ENCODE data around the gene PEPD. TPM values are rescaled to one million over a fixed set of nuclear protein-coding genes. Genes with fewer than 3 reads are reported as not detected.

PEPD gene
- total RNA-seq, 1 donor: 87.9 TPM

GRCh38 chr19:33436360-33437345, 84.9 kb downstream of the PEPD start:
- H3K27ac ChIP-seq (ENCODE audit: low read depth, low read length): no peak overlapping the region
- peaks cover 3% of the 10 kb centered on the region for H3K4me1 ChIP-seq (ENCODE audit: insufficient read depth, low read length)
- no peak overlapping the region for H2AFZ ChIP-seq (ENCODE audit: low read length)
- H3K9me3 ChIP-seq (ENCODE audit: low read depth, low read length): no peaks in the 10 kb centered on the region
- DNase-seq (ENCODE audit: insufficient read length, low spot score, missing footprints): peak; percentile 80
- H3K4me3 ChIP-seq (ENCODE audit: insufficient read depth, low read length): no peak overlapping the region
- no peaks in the 10 kb centered on the region for H3K27me3 ChIP-seq (ENCODE audit: insufficient read depth, low read length)
- H3K4me2 ChIP-seq (ENCODE audit: insufficient read depth, low read length): no peak overlapping the region
- H4K20me1 ChIP-seq (ENCODE audit: insufficient read depth, low read length): no peaks in the 10 kb centered on the region
- no peak for TF ChIP-seq CTCF (IDR thresholded peaks at IDR 0.05; ENCODE audit: extremely low read depth, low read depth, low read length)
- H3K79me2 ChIP-seq (ENCODE audit: insufficient read depth, low read length): no peaks in the 10 kb centered on the region
- H3K36me3 ChIP-seq (ENCODE audit: insufficient read depth, low read length): no peaks in the 10 kb centered on the region

GRCh38 chr19:33435706-33436359, 85.8 kb downstream of the PEPD start:
- no peak overlapping the region for H3K4me2 ChIP-seq (ENCODE audit: insufficient read depth, low read length)
- DNase-seq (ENCODE audit: insufficient read length, low spot score, missing footprints): no peak
- no peak for TF ChIP-seq CTCF (IDR thresholded peaks at IDR 0.05; ENCODE audit: extremely low read depth, low read depth, low read length)
- H3K9me3 ChIP-seq (ENCODE audit: low read depth, low read length): no peaks in the 10 kb centered on the region
- peaks cover 3% of the 10 kb centered on the region for H3K4me1 ChIP-seq (ENCODE audit: insufficient read depth, low read length)
- no peaks in the 10 kb centered on the region for H4K20me1 ChIP-seq (ENCODE audit: insufficient read depth, low read length)
- H3K4me3 ChIP-seq (ENCODE audit: insufficient read depth, low read length): no peak overlapping the region
- no peak overlapping the region for H2AFZ ChIP-seq (ENCODE audit: low read length)
- no peaks in the 10 kb centered on the region for H3K27me3 ChIP-seq (ENCODE audit: insufficient read depth, low read length)
- H3K79me2 ChIP-seq (ENCODE audit: insufficient read depth, low read length): no peaks in the 10 kb centered on the region
- H3K36me3 ChIP-seq (ENCODE audit: insufficient read depth, low read length): no peaks in the 10 kb centered on the region
- no peak overlapping the region for H3K27ac ChIP-seq (ENCODE audit: low read depth, low read length)

GRCh38 chr19:33434886-33435705, 86.5 kb downstream of the PEPD start:
- DNase-seq (ENCODE audit: insufficient read length, low spot score, missing footprints): peak; percentile 92
- H3K27ac ChIP-seq (ENCODE audit: low read depth, low read length): peak overlapping the region; percentile 17

More at GRCh38 chr19:33434886-33435705, 86.5 kb downstream of the PEPD start:
- Histone ChIP-seq H3K36me3 (ENCODE audit: insufficient read depth, low read length) (no peaks in the 10 kb centered on the region), H3K4me2 (ENCODE audit: insufficient read depth, low read length) (no peak overlapping the region), H3K27me3 (ENCODE audit: insufficient read depth, low read length) (no peaks in the 10 kb centered on the region), H3K9me3 (ENCODE audit: low read depth, low read length) (no peaks in the 10 kb centered on the region), H3K4me3 (ENCODE audit: insufficient read depth, low read length) (no peak overlapping the region), H2AFZ (ENCODE audit: low read length) (no peak overlapping the region), H3K4me1 (ENCODE audit: insufficient read depth, low read length) (peaks cover 3% of the 10 kb centered on the region), H3K79me2 (ENCODE audit: insufficient read depth, low read length) (no peaks in the 10 kb centered on the region), H4K20me1 (ENCODE audit: insufficient read depth, low read length) (no peaks in the 10 kb centered on the region)
- TF ChIP-seq CTCF (IDR thresholded peaks at IDR 0.05; ENCODE audit: extremely low read depth, low read depth, low read length): no peak

Measured in osteoblast (primary cell).